ENCODE results near the gene DPYSL5.
"Not testable (repeated sequence)": the region's sequence is repeated elsewhere in the genome, so short reads cannot be mapped to it uniquely, and the experiment has no call there.

Gene DPYSL5

DNA sequence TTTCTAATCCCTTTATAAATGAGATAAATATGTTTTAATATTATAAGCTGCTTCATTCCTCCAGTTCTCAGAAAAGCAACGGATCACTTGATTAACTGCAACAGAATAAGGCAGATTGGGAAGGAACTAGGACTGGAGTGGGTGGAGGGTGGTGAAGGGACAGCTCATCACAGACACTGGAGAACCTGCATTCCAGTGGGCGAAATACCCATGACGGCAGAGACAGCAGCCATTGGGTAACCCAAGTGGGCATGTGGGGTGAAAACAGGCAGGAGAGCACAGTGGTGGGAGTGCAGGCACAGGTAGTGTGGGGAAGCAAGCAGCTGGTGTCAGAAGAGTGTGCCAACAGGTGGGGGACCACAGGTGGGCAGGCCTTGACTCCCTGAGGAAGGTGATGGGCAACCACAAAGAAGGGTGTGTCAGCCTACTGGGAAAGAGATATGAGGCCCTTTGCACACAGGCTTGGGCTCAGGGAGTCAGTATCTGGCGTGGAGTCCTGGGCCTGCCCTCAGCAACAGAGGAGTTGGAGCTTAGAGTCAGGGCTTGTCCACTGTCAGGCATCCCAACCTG is 27.2 kb downstream of the DPYSL5 start:
- DNase-seq (no peak), ATAC-seq (no peak)

- DNase-seq (no peak), ATAC-seq (no peak)
These were observed 27.9 kb downstream of the DPYSL5 start for GRCh38 chr2:26875808-26876207.

DNA sequence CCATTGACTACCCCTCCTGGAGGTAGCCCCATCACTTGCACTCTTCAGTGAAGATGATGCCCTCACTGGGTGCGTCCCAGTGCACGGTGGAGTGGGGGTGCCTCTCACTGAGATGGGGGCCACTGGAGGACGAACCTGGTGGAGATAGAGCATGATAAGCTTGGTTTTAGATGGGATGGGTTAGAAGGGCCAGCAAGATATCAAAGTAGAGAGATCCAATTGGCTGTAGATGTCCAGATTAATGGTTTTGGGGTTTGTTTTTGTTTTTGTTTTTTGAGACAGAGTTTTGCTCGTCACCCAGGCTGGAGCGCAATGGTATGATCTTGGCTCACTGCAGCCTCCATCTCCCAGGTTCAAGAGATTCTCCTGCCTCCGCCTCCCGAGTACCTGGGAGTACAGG is 28.3 kb downstream of the DPYSL5 start:
- DNase-seq (no peak), ATAC-seq (no peak)

GRCh38 chr2:26877276-26877675 is 29.3 kb downstream of the DPYSL5 start:
- DNase-seq = no peak
- ATAC-seq = no peak

- ATAC-seq = no peak
- DNase-seq = no peak
These were observed 32.2 kb downstream of the DPYSL5 start for GRCh38 chr2:26880161-26880560.

DNA sequence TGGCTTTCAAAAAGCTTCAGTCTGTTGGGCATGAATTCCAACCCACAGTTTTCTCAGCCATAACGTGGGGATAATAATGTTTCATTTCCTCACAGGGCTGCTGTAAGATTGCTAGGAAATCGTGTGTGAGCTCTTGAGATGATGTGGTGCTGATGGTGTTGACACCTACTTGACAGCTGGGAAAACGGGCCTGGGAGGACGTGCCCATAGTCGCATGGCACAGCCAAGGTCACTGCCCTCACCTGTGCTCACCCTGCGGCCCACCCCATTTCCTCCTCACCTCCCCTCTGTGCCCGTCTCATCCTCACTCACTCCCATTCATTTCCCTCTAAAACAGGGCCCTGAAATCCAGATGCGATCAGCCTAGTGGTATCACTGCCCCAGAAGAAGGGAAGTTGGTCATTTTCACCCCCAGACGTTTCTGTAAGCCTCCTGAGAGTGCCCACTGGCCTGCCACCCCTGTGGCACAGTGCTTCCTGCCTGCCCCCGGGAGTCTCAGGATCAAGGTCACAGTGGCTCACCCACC is 33.0 kb downstream of the DPYSL5 start:
- no peak for ATAC-seq

GRCh38 chr2:26882220-26882619 is 34.3 kb downstream of the DPYSL5 start:
- DNase-seq, ATAC-seq: not testable (repeated sequence)

More for the DNA sequence above, 33.0 kb downstream of the DPYSL5 start:
- no peak for DNase-seq

DNA sequence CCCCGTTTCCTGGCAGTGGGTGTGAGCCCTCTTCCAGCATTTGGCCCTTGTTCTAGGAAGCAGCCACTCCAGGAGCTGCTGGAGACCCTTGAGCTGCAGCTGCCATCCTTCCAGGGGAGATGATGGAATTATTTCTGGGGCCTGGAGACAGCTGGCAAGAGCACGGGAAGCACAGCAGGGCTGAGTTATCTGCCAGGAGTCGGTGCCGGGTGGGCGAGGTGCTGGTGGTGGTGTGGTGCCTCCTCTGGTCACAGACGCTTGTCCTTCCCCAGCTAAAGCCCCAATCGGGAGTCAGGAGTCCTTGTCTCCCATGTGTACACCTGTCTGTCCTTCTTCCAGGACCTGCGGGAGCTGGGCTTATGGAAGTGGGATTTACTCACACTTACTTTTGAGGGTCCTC is 36.0 kb downstream of the DPYSL5 start:
- DNase-seq (no peak), ATAC-seq (no peak)

DNA sequence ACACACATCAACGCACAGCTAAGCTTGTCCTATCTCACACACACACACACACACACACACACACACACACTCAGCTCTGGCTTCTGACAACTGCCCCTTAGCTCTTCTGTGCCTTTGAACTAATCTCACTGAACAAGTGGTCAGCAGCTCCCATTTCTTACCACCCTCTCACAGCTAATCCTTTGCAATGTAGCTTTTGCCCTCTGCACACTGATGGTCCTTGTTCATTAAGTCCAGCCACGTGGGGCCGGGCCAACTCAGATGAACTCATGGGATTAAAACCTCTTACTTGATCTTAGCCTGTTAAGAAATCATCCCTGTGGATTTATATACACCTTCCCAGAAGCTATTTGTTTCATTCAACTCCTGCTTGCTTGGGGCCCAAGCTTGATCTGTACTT is 36.6 kb downstream of the DPYSL5 start:
- DNase-seq = no peak
- no peak for ATAC-seq

GRCh38 chr2:26885651-26886329 is 37.9 kb downstream of the DPYSL5 start:
- ATAC-seq (no peak), DNase-seq (no peak)

GRCh38 chr2:26886736-26887135 is 38.8 kb downstream of the DPYSL5 start:
- DNase-seq = no peak

DNA sequence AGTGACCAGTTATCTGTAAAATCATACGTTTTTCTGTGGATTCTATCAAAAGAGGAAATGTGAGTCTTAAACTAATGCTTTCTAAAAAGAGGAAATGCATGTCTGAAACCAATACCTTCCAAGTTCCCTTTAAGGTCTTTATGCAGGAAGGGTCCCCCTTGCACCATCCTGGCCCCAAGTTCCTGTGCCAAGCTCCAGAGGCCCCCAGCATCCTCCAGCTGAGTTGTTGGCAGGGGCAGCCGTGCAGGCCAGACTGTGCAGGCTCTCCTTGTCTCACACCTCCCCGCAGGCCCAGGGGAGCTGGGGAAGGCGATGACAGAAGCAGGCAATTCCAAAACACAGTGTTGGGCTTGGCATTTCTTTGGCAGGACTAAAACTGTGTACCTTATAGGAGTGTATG is 39.2 kb downstream of the DPYSL5 start:
- ATAC-seq (no peak), DNase-seq (no peak)

More at GRCh38 chr2:26886736-26887135, 38.8 kb downstream of the DPYSL5 start:
- no peak for ATAC-seq

DNA sequence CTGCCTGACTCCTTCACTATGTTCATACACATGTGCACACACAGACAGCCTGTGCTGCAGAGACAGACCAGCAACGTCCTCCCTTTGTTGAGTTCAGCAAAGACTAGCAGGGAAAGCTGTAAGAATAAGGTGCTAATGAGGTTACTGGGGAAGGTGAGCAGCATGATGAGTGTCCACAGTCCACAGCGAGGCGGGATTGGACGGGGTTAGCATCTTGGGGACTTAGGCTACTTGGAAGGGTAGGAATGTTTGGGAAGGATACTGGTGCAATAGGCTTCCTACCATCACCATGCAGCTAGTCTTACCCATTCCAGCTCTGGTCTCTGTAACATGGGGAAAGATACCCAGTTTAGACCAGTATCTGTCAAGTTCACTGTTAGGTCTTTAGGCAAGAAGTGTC is 41.9 kb downstream of the DPYSL5 start:
- ATAC-seq = no peak

GRCh38 chr2:26890341-26891000 is 42.5 kb downstream of the DPYSL5 start:
- no peak for ATAC-seq
- DNase-seq = no peak

More for the DNA sequence above, 41.9 kb downstream of the DPYSL5 start:
- DNase-seq = no peak

DNA sequence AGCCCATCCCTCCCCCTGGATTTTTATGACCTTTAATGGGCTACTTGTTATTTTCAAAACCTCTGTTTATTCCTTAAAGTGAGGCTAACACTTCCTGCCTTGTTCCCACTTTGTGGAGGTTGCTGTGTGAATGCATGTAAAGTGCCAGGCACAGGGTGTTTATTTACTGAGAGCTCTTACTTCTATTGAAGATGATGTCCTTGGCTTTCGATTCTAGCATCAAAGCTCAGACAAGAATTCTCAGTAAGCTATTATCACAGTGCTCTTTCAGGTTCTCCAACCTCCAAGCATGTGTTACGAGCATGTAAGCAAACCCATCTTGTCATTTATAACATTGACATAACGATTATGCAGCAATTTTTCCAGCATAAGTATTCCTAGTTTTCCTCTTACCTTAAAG is 44.2 kb downstream of the DPYSL5 start:
- ATAC-seq = no peak

GRCh38 chr2:26892922-26893524 is 45.1 kb downstream of the DPYSL5 start:
- no peak for ATAC-seq
- no peak for DNase-seq

More for the DNA sequence above, 44.2 kb downstream of the DPYSL5 start:
- no peak for DNase-seq

GRCh38 chr2:26894136-26894535 is 46.2 kb downstream of the DPYSL5 start:
- DNase-seq = no peak
- no peak for ATAC-seq

DNA sequence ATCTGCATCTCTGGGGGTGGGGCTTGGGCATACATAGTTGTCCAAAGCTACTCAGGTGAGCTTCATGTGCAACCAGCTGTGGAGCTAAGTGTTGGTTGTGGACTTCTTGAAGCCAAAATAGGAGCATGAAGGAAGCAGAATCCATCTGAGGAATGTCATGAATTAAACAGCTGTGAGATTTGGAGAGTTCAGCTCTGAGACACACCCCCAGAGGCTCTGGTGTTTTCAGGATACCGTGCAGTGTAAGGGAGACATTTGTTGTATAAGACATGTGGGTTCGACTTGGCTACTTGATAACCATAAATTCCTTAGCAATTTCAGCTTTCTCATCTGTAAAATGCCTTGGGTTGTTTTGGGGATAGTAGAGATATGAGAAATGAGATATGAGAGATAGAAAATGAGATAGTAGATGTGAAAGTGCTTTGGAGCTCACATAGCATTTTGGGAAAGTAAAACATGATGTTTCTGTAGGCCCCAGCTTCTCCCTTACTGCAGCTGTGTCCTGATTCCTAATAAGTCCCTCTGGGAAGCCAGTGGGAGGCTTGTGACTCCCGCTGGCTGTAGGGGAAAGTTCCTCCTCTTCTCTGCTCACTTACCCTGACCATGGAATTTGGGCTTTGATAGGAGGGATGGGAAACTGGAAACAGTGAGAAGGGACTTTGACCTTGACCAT is 50.0 kb downstream of the DPYSL5 start:
- DNase-seq (no peak), ATAC-seq (no peak)

DNA sequence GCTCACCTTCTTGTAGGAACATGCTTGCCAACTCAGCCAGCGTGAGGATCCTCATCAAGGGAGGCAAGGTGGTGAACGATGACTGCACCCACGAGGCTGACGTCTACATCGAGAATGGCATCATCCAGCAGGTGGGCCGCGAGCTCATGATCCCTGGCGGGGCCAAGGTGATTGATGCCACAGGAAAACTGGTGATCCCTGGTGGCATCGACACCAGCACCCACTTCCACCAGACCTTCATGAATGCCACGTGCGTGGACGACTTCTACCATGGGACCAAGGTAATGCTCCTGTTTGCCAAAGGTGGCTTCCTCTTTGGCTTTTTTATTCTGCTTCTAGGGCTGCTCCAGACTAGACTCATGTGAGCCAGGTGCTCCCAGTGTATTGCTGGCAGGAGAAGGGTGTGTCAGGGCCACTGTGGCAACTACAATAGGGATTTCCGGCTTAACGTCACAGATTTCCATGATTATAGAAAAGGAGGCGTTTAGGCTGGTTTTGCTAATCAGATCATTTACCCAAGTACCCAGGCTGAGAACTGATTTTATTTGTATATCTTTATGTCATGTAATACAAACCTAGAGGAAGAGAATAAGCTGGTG is 50.6 kb downstream of the DPYSL5 start:
- DNase-seq (no peak), ATAC-seq (no peak)

- DNase-seq (no peak), ATAC-seq (no peak)
These were observed 51.7 kb downstream of the DPYSL5 start for GRCh38 chr2:26899500-26900164.

DNA sequence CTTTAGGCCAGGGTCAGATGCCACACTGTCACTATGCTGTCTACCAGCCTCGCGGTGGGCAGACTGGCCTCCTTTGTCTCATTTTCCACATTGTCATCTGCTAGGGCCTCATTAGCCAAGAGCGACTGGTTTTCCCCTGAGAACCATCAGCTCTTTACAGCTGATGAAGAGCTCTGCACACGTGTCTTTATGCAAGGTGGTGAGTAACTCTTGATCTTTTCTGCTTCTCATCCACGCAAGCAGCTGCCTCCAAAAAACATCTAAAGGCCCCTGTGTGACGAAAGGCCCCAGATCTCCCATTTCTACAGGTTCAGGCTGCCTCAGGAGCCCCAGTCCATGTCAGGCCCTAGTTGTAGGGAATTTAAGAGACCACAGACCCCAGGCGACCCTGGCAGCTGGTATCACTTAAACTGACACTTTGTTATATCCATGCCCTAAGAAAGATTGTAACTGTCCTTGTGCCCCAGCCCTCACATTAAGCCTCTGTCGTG is 52.9 kb downstream of the DPYSL5 start:
- no peak for DNase-seq
- no peak for ATAC-seq
